ENCODE data around the gene KDM6A.
"Not testable (repeated sequence)": the region's sequence is repeated elsewhere in the genome, so short reads cannot be mapped to it uniquely, and the experiment has no call there.

KDM6A gene

DNA sequence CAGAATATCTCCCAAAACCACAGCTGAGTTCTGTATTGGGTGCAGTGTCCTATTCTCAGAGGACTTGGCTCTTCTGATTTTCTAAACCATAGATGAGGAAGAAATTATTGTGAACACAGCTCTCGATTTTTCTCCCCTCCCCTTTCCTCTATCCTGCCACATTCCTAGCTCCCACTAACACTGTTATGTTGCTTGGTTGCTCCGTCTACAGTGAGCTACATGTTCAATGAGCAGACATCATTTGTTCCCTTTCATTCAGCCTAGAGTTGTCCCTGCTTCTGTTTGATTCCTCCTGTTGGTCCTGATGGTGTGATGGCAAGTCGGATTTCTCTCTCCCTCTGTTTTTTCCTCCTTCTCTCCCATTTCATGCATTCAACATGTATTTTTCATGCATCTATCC lies 261.8 kb downstream of the KDM6A start:
- no peak for TF ChIP-seq CTCF (IDR thresholded peaks at IDR 0.05; ENCODE audit: insufficient read depth, low read depth, low read length, missing control alignments)
- DNase-seq (ENCODE audit: low read depth), result no peak
- no peak overlapping the region for H3K4me3 ChIP-seq (ENCODE audit: low read length)

- not testable (repeated sequence) for DNase-seq (ENCODE audit: low read depth); H3K4me3 ChIP-seq (ENCODE audit: low read length)
Measured at GRCh38 chrX:45135391-45136075, 262.5 kb downstream of the KDM6A start.

- no peak overlapping the region for H3K4me3 ChIP-seq (ENCODE audit: low read length)
- no peak for DNase-seq (ENCODE audit: low read depth)
- no peak for TF ChIP-seq CTCF (IDR thresholded peaks at IDR 0.05; ENCODE audit: insufficient read depth, low read depth, low read length, missing control alignments)
Measured at GRCh38 chrX:45137531-45137930, 264.5 kb downstream of the KDM6A start.

DNA sequence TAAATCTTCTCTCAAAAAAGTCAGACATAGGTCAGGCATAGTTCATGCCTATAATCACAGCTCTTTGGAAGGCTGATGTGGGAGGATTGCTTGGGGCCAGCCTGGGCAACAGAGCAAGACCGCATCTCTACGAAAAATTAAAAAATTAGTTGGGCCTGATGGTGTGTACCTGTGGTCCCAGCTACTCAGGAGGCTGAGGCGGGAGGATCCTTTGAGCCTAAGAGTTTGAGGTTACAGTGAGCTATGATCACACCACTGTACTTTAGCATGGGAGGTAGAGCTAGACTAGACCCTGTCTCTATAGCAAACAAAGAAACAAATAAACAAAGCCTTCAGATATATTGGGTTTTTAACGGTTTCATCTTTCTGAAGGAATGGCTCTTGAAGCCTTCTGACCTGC lies 265.5 kb downstream of the KDM6A start:
- no peak for DNase-seq (ENCODE audit: low read depth)
- TF ChIP-seq CTCF (IDR thresholded peaks at IDR 0.05; ENCODE audit: insufficient read depth, low read depth, low read length, missing control alignments), result no peak
- no peak overlapping the region for H3K4me3 ChIP-seq (ENCODE audit: low read length)

GRCh38 chrX:45140812-45141211 lies 267.8 kb downstream of the KDM6A start:
- no peak overlapping the region for H3K4me3 ChIP-seq (ENCODE audit: low read length)
- DNase-seq (ENCODE audit: low read depth), result no peak
- no peak for TF ChIP-seq CTCF (IDR thresholded peaks at IDR 0.05; ENCODE audit: insufficient read depth, low read depth, low read length, missing control alignments)

- no peak for TF ChIP-seq CTCF (IDR thresholded peaks at IDR 0.05; ENCODE audit: insufficient read depth, low read depth, low read length, missing control alignments)
- H3K4me3 ChIP-seq (ENCODE audit: low read length), result no peak overlapping the region
- DNase-seq (ENCODE audit: low read depth), result no peak
Measured at GRCh38 chrX:45142185-45142584, 269.2 kb downstream of the KDM6A start.

DNA sequence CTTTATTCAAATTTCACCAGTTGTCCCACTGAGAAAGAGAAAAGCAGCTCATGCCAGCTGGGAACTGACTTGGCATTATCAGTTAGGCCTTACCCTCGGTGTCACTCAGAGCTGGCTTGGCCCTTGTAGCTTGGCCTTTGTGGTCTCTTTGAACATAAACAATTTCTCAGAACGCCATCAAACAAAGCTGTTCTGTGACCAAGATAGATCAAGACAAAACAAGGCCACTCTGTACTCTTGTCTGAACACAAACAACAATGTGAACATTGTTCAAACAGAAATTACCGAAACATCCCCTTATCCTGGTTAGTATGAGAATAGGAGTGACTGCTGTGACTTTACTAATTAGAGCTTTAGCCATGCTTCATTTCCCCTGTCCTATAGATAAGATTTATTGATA lies 270.5 kb downstream of the KDM6A start:
- no peak for DNase-seq (ENCODE audit: low read depth)
- no peak overlapping the region for H3K4me3 ChIP-seq (ENCODE audit: low read length)
- no peak for TF ChIP-seq CTCF (IDR thresholded peaks at IDR 0.05; ENCODE audit: insufficient read depth, low read depth, low read length, missing control alignments)
